Esophagus squamous epithelium (tissue), 5 donors: ENCODE measurements around the gene TTC31. TPM values are rescaled to one million over a fixed set of nuclear protein-coding genes. Genes with fewer than 3 reads are reported as not detected.

Experiments
- DNase-seq: peaks from one replicate; lab custom pipeline; 2025; lab: John Stamatoyannopoulos, UW
- H3K27ac ChIP-seq, 4 donors: fragments of 200-600 bp; sonication (generic); one replicate each; pipeline ENCODE4 v1.5.1; 2016 to 2019; ENCODE audit warnings: mild to moderate bottlenecking in 1 of 4
- H3K27me3 ChIP-seq, 4 donors: fragments of 200-600 bp; sonication (generic); 1 replicate in 3 of 4; 2 replicates in 1 of 4; pipeline versions ENCODE4 v1.5.1 to v1.6.0; 2017 to 2021; ENCODE audit warnings: antibody characterized with exemption in 1 of 4
- H3K36me3 ChIP-seq, 3 donors: fragments of 200-600 bp; sonication (generic); one replicate each; pipeline ENCODE4 v1.5.1; 2016 to 2019
- H3K4me1 ChIP-seq, 3 donors: fragments of 200-600 bp; sonication (generic); one replicate each; pipeline ENCODE4 v1.5.1; 2017 to 2019
- H3K4me3 ChIP-seq, 4 donors: fragments of 200-600 bp; sonication (generic); 1 replicate in 3 of 4; 2 replicates in 1 of 4; pipeline ENCODE4 v1.5.1; 2016 to 2019; ENCODE audit warnings: mild to moderate bottlenecking in 2 of 4, moderate library complexity in 1 of 4
- H3K9me3 ChIP-seq, 3 donors: fragments of 200-600 bp; sonication (generic); one replicate each; pipeline ENCODE4 v1.5.1; 2016 to 2019
- POLR2A ChIP-seq, 4 donors: fragments of 450-650 bp; IDR thresholded peaks; one replicate each; pipeline ENCODE4 v1.6.1; 2017; ENCODE audit warnings: antibody characterized with exemption in 4 of 4, mild to moderate bottlenecking in 4 of 4, moderate library complexity in 3 of 4
- WGBS, 2 donors: methylation state at CpG; one replicate each; pipeline ENCODE4 v1.1.5; 2018; 5-methylcytosine and 5-hydroxymethylcytosine counted together
- intact Hi-C: fragments of 100-400 bp; cut with DNase I; formaldehyde crosslinking; loops from one replicate; pipeline ENCODE4 v1.15.0; 2022
- total RNA-seq, 4 donors: library from RNA; depleted of rRNA; stranded (reverse); fragments of >200 nt; gene quantifications; one replicate each; pipeline ENCODE4 v1.1.0, GENCODE V29; 2016
- TF ChIP-seq, protein P1 (sequence below), 6 experiments: fragments of 450-650 bp in 4 of 6; fragments of 200-600 bp in 2 of 6; sonication (generic) in 2 of 6; IDR thresholded peaks; one replicate each; pipeline ENCODE4 v1.5.1; 2016 to 2019; ENCODE audit warnings: antibody characterized with exemption in 6 of 6, mild to moderate bottlenecking in 4 of 6, moderate library complexity in 4 of 6
- donor health status: DM: yes; HTN: yes; CAD: no.

The TTC31 gene
- total RNA-seq, 4 donors from 2014 or later = 11.2 to 27.7 (median 17.5) TPM

DNA sequence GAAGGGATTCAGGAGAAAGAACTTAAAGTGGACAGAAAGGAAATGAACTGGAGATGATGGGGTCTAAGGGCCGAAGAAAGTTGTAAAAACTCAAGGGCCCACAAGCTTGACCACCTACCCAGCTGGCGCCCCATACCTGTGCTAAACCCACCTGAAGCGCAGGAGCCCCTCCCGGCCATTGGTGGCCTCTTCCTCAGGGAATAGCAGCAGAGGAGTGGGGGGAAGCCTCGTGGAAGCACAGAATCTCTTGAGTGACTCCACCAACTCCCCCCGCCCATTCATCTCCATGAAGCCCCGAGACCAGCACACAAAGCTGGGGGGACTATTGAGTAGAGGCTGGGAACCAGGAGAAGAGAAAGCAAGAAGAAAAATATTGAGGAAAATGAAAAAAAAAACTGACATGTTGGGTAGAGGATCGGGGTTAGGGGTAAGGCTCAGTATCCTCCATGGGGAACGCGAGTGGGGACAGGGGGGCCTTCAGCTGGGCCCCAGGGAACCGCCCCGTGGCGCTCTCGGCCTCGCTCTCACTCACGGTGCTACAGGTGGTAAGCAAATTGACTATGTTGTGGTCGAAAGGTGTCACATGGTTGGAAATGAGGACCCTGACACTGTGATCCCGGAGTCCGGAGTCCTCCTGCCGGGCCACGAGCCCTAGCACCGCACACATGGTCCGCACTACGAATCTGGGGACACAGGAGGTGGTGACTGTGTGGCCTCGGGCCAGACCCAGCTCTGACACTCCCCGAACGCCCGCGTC, 45.9 kb downstream of the TTC31 start:
- TF ChIP-seq, protein P1, sequence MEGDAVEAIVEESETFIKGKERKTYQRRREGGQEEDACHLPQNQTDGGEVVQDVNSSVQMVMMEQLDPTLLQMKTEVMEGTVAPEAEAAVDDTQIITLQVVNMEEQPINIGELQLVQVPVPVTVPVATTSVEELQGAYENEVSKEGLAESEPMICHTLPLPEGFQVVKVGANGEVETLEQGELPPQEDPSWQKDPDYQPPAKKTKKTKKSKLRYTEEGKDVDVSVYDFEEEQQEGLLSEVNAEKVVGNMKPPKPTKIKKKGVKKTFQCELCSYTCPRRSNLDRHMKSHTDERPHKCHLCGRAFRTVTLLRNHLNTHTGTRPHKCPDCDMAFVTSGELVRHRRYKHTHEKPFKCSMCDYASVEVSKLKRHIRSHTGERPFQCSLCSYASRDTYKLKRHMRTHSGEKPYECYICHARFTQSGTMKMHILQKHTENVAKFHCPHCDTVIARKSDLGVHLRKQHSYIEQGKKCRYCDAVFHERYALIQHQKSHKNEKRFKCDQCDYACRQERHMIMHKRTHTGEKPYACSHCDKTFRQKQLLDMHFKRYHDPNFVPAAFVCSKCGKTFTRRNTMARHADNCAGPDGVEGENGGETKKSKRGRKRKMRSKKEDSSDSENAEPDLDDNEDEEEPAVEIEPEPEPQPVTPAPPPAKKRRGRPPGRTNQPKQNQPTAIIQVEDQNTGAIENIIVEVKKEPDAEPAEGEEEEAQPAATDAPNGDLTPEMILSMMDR (IDR thresholded peaks at IDR 0.05) = no peak
- WGBS, 2 donors = 21 to 22% methylated on average over 19 to 20 of the region's 29 CpGs
- Histone ChIP-seq H3K27ac (peak overlapping the region; percentile 90 to 95 (median 91)), H3K4me1 (peaks cover 18 to 58% (median 28%) of the 10 kb centered on the region in 3 donors), H3K4me3 (peak overlapping the region; percentile 83 to 98 (median 90)), H3K27me3 (no peaks in the 10 kb centered on the region), H3K9me3 (no peaks in the 10 kb centered on the region), H3K36me3 (peaks cover 7 to 45% (median 21%) of the 10 kb centered on the region in 3 donors)
- intact Hi-C loops = loop anchor here (5.0 kb wide), 1 partner anchor 46 kb away; the partner anchor contains the start of genes CCDC142 and TTC31
- no peak for DNase-seq

DNA sequence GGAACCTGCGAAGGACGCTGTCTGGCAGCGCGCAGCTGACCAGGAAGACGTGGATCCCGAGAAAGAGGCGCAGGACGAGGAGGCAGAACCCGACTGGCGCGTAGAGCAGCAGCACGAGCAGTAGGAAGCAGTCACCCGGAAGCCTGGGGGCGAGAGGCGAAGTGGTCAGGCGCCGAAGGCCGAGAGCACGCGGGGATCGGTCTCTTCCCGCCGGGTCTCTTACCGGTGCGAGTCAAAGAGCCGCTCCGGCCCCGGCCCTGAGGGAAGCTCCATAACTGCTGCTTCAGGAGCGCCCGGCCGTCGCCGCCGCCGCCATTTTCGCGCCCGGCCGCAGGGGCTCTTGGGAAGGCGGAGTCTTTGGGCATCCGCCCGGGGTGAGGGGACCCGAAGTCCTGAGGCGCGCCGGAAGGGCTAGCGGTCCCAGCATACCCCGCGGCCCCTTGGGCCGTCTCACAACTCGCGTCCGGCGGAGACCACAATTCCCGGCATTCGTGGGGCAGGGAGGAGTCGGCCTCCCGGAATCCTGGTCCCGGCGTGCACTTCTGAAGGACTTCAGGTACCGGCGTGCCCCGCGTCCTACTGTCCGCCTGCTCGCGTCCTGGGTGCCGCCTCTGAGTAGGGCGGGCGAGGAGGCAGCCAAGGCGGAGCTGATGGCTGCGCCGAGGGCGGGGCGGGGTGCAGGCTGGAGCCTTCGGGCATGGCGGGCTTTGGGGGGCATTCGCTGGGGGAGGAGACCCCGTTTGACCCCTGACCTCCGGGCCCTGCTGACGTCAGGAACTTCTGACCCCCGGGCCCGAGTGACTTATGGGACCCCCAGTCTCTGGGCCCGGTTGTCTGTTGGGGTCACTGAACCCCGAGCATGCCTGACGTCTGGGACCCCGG, 46.7 kb downstream of the TTC31 start, which contains the start of the genes AUP1 and HTRA2:
Gene AUP1 (minus strand): TSS at position 350 of the 882 bp plus-strand sequence. CDS start 77 bp downstream, at position 273.
Gene HTRA2 (plus strand): TSS at position 577 of the 882 bp plus-strand sequence. CDS start 74 bp downstream, at position 651.
- H3K4me3 ChIP-seq = peak within 1 kb of the TSS; percentile 83 to 98 (median 90)

DNA sequence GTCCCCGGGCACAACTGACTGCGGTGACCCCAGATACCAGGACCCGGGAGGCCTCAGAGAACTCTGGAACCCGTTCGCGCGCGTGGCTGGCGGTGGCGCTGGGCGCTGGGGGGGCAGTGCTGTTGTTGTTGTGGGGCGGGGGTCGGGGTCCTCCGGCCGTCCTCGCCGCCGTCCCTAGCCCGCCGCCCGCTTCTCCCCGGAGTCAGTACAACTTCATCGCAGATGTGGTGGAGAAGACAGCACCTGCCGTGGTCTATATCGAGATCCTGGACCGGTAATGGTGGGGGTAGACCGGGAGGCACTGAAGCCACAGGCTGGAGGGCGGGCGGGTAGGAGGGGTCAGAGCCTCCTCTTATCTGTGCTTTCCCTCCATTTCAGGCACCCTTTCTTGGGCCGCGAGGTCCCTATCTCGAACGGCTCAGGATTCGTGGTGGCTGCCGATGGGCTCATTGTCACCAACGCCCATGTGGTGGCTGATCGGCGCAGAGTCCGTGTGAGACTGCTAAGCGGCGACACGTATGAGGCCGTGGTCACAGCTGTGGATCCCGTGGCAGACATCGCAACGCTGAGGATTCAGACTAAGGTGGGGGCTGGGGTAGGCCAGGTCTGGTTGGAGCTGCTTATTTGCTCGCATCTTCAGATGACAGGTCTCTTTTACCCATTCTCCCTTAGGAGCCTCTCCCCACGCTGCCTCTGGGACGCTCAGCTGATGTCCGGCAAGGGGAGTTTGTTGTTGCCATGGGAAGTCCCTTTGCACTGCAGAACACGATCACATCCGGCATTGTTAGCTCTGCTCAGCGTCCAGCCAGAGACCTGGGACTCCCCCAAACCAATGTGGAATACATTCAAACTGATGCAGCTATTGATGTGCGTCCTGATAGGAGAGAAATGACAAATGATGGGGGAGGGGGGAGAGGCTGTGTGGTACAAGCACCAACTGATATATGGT, 47.6 kb downstream of the TTC31 start:
- no peak for TF ChIP-seq POLR2A (IDR thresholded peaks at IDR 0.05)
- no peak for DNase-seq
- peaks cover 18 to 56% (median 28%) of the 10 kb centered on the region in 3 donors for H3K4me1 ChIP-seq
- 2 to 17% methylated on average over 3 to 19 of the region's 54 CpGs for WGBS, 2 donors
- intact Hi-C loops = no loop called here
- H3K36me3 ChIP-seq = peaks cover 7 to 45% (median 21%) of the 10 kb centered on the region in 3 donors
- H3K27me3 ChIP-seq = no peaks in the 10 kb centered on the region
- peak overlapping the region; percentile 83 to 98 (median 90) for H3K4me3 ChIP-seq
- H3K27ac ChIP-seq = peak overlapping the region; percentile 90 to 95 (median 91)
- H3K9me3 ChIP-seq = no peaks in the 10 kb centered on the region

More for the DNA sequence above, 46.7 kb downstream of the TTC31 start, which contains the start of the genes AUP1 and HTRA2:
- intact Hi-C loops = loop anchor here (5.0 kb wide), 1 partner anchor 47 kb away; the partner anchor contains the start of genes CCDC142 and TTC31
- peak; percentile 92 for DNase-seq
- Histone ChIP-seq H3K36me3 (peaks cover 7 to 47% (median 21%) of the 10 kb centered on the region in 3 donors), H3K4me1 (peaks cover 18 to 58% (median 28%) of the 10 kb centered on the region in 3 donors), H3K9me3 (no peaks in the 10 kb centered on the region), H3K27ac (peak within 1 kb of the TSS; percentile 90 to 95 (median 91)), H3K27me3 (no peaks in the 10 kb centered on the region)
- TF ChIP-seq POLR2A (IDR thresholded peaks at IDR 0.05) = peak in 3 of 4 donors; percentile 68 to 86 (median 76)
- TF ChIP-seq, protein P1 (IDR thresholded peaks at IDR 0.05) = peak in 2 of 6 experiments; percentile 8 to 57
- WGBS, 2 donors = 0% methylated on average over 28 of the region's 87 CpGs; no CpG with 5 or more reads in 1 of the 2 donors

DNA sequence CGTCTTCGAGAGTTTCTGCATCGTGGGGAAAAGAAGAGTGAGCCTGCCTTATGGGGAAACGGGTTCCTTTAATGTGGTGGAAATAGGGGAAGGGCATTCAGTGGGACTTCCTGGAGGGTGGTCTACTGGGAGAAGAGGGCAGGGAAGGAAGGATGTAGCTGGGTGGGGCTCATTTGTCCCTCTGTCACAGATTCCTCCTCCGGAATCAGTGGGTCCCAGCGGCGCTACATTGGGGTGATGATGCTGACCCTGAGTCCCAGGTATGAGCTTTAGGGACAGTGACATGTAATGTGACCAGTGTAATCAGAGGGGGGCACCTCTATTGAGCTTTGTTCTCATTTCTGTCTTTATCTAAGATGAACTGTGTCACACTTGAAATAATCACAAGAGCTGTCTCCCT, 48.8 kb downstream of the TTC31 start:
- Histone ChIP-seq H3K27me3 (no peaks in the 10 kb centered on the region), H3K9me3 (no peaks in the 10 kb centered on the region), H3K27ac (no peak overlapping the region), H3K36me3 (peaks cover 2 to 34% (median 19%) of the 10 kb centered on the region in 3 donors), H3K4me1 (peaks cover 18 to 44% (median 28%) of the 10 kb centered on the region in 3 donors), H3K4me3 (no peak overlapping the region)
- WGBS, 2 donors = 52 to 84% methylated on average over 6 of the region's 7 CpGs
- intact Hi-C loops = no loop called here
- no peak for TF ChIP-seq POLR2A (IDR thresholded peaks at IDR 0.05)
- TF ChIP-seq, protein P1 (IDR thresholded peaks at IDR 0.05) = no peak
- no peak for DNase-seq
